Smooth muscle cell (in vitro differentiated cells): ENCODE results near the gene ZNF783. TPM values are rescaled to one million over a fixed set of nuclear protein-coding genes. Genes with fewer than 3 reads are reported as not detected.

ENCODE experiments used
- DNase-seq: peaks from one replicate; lab custom pipeline; 2025; ENCODE audit not compliant: unreplicated experiment; lab: John Stamatoyannopoulos, UW
- H2AFZ ChIP-seq: fragments of 200-600 bp; sonication (generic); 2 replicates; pipeline ENCODE4 v1.6.0; 2016; ENCODE audit warnings: antibody characterized with exemption, low read depth, mild to moderate bottlenecking
- H3F3A ChIP-seq: fragments of 200-600 bp; sonication (generic); 2 replicates; pipeline ENCODE4 v1.6.0; 2017; ENCODE audit warnings: antibody characterized with exemption, low read depth
- H3K27ac ChIP-seq: fragments of 200-600 bp; sonication (generic); 2 replicates; pipeline ENCODE4 v1.5.1; 2016; ENCODE audit warnings: low read depth, mild to moderate bottlenecking
- H3K27me3 ChIP-seq: fragments of 200-600 bp; sonication (generic); 2 replicates; pipeline ENCODE4 v1.6.1; 2016; ENCODE audit warnings: low read depth, mild to moderate bottlenecking
- H3K36me3 ChIP-seq: fragments of 200-600 bp; sonication (generic); 2 replicates; pipeline ENCODE4 v1.5.1; 2016; ENCODE audit warnings: low read depth
- H3K4me1 ChIP-seq: fragments of 200-600 bp; sonication (generic); 2 replicates; pipeline ENCODE4 v1.5.1; 2016; ENCODE audit warnings: low read depth
- H3K4me2 ChIP-seq: fragments of 200-600 bp; sonication (generic); 2 replicates; pipeline ENCODE4 v1.6.0; 2016; ENCODE audit warnings: mild to moderate bottlenecking
- H3K4me3 ChIP-seq: fragments of 200-600 bp; sonication (generic); 2 replicates; pipeline ENCODE4 v1.5.1; 2016; ENCODE audit warnings: mild to moderate bottlenecking
- H3K79me2 ChIP-seq: fragments of 200-600 bp; sonication (generic); 2 replicates; pipeline ENCODE4 v1.6.0; 2016; ENCODE audit warnings: low read depth, mild to moderate bottlenecking
- H3K9ac ChIP-seq: fragments of 200-600 bp; sonication (generic); 2 replicates; pipeline ENCODE4 v1.6.0; 2016; ENCODE audit warnings: low read depth
- H3K9me3 ChIP-seq: fragments of 200-600 bp; sonication (generic); replicated peaks from 2 replicates; pipeline ENCODE4 v1.5.1; 2016; ENCODE audit warnings: low read depth
- H4K20me1 ChIP-seq: fragments of 200-600 bp; sonication (generic); 2 replicates; pipeline ENCODE4 v1.6.0; 2016; ENCODE audit warnings: low read depth
- CTCF ChIP-seq: fragments of 200-600 bp; sonication (generic); IDR thresholded peaks from 2 replicates; pipeline ENCODE4 v1.5.1; 2017; ENCODE audit warnings: borderline replicate concordance, mild to moderate bottlenecking, antibody characterized with exemption; ENCODE audit not compliant: insufficient read depth, poor library complexity, severe bottlenecking
- WGBS: methylation state at CpG from one replicate; pipeline ENCODE4 v1.1.7; 2016; ENCODE audit warnings: low lambda C conversion rate; 5-methylcytosine and 5-hydroxymethylcytosine counted together
- polyA plus RNA-seq: library from polyadenylated mRNA; unstranded; fragments of >200 nt; fragmentation: Nextera tagmentation; extraction: Ambion mirVana; gene quantifications from 2 replicates; pipeline ENCODE4 v1.2.1, GENCODE V29; 2016
- total RNA-seq: library from RNA; depleted of rRNA; stranded (reverse); fragments of >200 nt; gene quantifications from 2 replicates; pipeline ENCODE4 v1.2.3, GENCODE V29; 2014

Gene ZNF783
- total and polyA plus RNA-seq, 2 experiments from 2014 or later = 7.2 to 8.1 TPM

- Histone ChIP-seq H3K4me3 (no peak overlapping the region), H4K20me1 (peaks cover 4% of the 10 kb centered on the region), H3K9ac (no peak overlapping the region), H3K4me2 (no peak overlapping the region), H3K79me2 (no peaks in the 10 kb centered on the region), H3F3A (no peaks in the 10 kb centered on the region), H3K27ac (no peak overlapping the region), H2AFZ (no peak overlapping the region), H3K9me3 (no peaks in the 10 kb centered on the region), H3K27me3 (no peaks in the 10 kb centered on the region), H3K4me1 (no peaks in the 10 kb centered on the region), H3K36me3 (peaks cover 5% of the 10 kb centered on the region)
- WGBS = 98% methylated on average over 6 of the region's 6 CpGs
- no peak for DNase-seq
- TF ChIP-seq CTCF = no peak
Measured at GRCh38 chr7:149217570-149217969, 44.4 kb upstream of the ZNF783 start.

GRCh38 chr7:149218469-149219420 is 43.3 kb upstream of the ZNF783 start:
- no peaks in the 10 kb centered on the region for H3K4me1 ChIP-seq
- H3K27me3 ChIP-seq = no peaks in the 10 kb centered on the region
- H3K27ac ChIP-seq = peak overlapping the region; percentile 15
- H3F3A ChIP-seq = no peaks in the 10 kb centered on the region
- H3K9ac ChIP-seq = no peak overlapping the region
- H3K9me3 ChIP-seq = no peaks in the 10 kb centered on the region
- H2AFZ ChIP-seq = no peak overlapping the region
- H3K36me3 ChIP-seq = peaks cover 5% of the 10 kb centered on the region
- DNase-seq = no peak
- H4K20me1 ChIP-seq = peaks cover 4% of the 10 kb centered on the region
- 92% methylated on average over 10 of the region's 10 CpGs for WGBS
- no peak for TF ChIP-seq CTCF
- no peak overlapping the region for H3K4me3 ChIP-seq
- no peaks in the 10 kb centered on the region for H3K79me2 ChIP-seq
- H3K4me2 ChIP-seq = no peak overlapping the region

GRCh38 chr7:149220534-149220933 is 41.5 kb upstream of the ZNF783 start:
- H3K27ac ChIP-seq = peak overlapping the region; percentile 5
- no peaks in the 10 kb centered on the region for H3K9me3 ChIP-seq
- H3F3A ChIP-seq = no peaks in the 10 kb centered on the region
- peaks cover 4% of the 10 kb centered on the region for H4K20me1 ChIP-seq
- H3K4me1 ChIP-seq = no peaks in the 10 kb centered on the region
- peaks cover 5% of the 10 kb centered on the region for H3K36me3 ChIP-seq
- H3K4me2 ChIP-seq = no peak overlapping the region
- TF ChIP-seq CTCF = no peak
- no peak overlapping the region for H3K9ac ChIP-seq
- no peak overlapping the region for H3K4me3 ChIP-seq
- H2AFZ ChIP-seq = no peak overlapping the region
- no peaks in the 10 kb centered on the region for H3K27me3 ChIP-seq
- 43% methylated on average over 6 of the region's 6 CpGs for WGBS
- no peak for DNase-seq
- H3K79me2 ChIP-seq = no peaks in the 10 kb centered on the region

- DNase-seq = no peak
- H2AFZ ChIP-seq = no peak overlapping the region
- WGBS = 92% methylated on average over 8 of the region's 8 CpGs
- no peak overlapping the region for H3K9ac ChIP-seq
- no peak overlapping the region for H3K27ac ChIP-seq
- peaks cover 4% of the 10 kb centered on the region for H4K20me1 ChIP-seq
- no peak overlapping the region for H3K4me3 ChIP-seq
- no peaks in the 10 kb centered on the region for H3K9me3 ChIP-seq
- H3K4me1 ChIP-seq = no peaks in the 10 kb centered on the region
- H3K79me2 ChIP-seq = no peaks in the 10 kb centered on the region
- H3K27me3 ChIP-seq = no peaks in the 10 kb centered on the region
- H3F3A ChIP-seq = no peaks in the 10 kb centered on the region
- H3K4me2 ChIP-seq = no peak overlapping the region
- no peak for TF ChIP-seq CTCF
- H3K36me3 ChIP-seq = no peaks in the 10 kb centered on the region
Measured at GRCh38 chr7:149223176-149223575, 38.8 kb upstream of the ZNF783 start.
